ENCODE results near the gene DMD.

DMD gene

GRCh38 chrX:31130457-31131220 lies 2080.7 kb downstream of the DMD start:
- DNase-seq: no peak

DNA sequence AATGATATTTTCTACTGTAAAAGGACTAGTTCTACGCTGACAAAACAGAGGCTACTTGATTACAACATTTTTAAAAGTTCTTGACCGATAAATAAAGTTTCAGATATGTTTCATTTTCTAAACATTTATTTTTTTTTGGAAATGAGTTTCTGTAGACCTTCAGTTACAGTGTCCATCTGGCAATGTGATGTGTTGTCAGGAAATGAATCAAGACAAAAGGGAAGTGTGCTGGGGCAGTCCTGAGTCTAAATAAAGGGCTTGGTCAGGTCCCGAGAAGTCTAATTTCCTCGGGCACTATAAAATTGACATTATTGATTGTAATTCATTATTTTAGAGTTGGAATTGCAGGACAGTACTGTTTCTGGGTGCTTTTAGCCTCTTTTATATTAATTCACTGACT lies 2082.5 kb downstream of the DMD start:
- DNase-seq: no peak

DNA sequence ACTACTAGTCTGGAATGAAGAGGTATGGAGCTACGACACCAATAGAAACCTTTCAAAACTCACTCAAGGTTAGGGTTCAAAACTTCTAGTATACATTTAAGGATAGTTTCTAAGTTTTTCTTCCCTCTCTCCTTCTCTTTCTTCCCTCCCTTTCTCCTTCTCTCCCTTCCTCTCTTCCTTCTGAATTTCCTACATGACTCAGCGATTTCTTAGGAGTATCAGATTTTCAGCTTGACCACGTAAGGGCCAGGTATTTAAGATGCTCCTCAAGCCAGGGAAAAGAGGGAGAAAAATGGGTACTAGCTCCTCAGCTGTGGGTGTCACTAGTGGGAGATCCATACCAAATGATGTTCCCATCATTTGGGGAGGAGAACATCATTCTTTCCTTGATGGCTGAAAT lies 2083.6 kb downstream of the DMD start:
- DNase-seq: no peak

DNA sequence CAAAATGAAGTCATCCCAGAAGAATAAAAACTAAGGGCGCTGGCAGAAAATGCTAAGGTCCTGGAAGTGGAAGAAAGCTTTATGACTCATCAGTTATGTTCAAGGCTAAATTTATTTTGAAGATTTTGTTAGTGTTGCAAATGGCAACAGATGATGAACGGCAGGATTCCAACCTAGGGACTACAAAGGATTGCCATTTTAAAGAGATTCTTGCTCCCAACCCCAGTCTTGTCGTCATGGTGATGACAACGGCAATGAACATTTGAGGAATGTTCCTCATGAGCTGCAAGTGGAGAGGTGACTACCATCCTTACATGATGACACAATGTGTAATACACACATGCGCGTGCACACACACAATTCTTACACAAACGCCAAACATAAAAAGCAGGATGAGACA lies 2085.1 kb downstream of the DMD start:
- DNase-seq: no peak

- DNase-seq: no peak
These were observed 2086.8 kb downstream of the DMD start for GRCh38 chrX:31124536-31124935.

GRCh38 chrX:31123335-31123734 lies 2088.0 kb downstream of the DMD start:
- no peak for DNase-seq

- DNase-seq: no peak
These were observed 2094.1 kb downstream of the DMD start for GRCh38 chrX:31117266-31117665.

DNA sequence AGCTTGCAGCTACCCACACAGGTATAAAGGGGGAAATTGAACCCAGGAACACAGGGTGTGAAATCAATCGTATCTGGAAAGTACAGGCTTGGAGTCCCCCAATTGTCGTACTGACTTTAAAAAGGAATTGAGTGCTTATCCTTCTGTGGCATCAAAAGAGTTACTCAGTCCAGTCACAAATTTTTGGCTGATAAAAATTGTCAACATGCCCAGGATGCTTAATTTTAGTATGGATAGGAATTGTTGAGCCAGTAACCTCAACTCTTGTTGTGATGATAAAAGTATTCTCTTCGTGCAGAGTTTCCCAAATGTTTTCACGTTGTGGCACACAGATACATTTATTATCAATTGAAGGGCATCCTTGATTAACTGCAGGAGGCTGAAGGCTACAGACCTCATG lies 2096.0 kb downstream of the DMD start:
- DNase-seq: no peak

- DNase-seq: no peak
These were observed 2096.5 kb downstream of the DMD start for GRCh38 chrX:31114858-31115257.

- DNase-seq: no peak
These were observed 2098.9 kb downstream of the DMD start for GRCh38 chrX:31112226-31112999.

DNA sequence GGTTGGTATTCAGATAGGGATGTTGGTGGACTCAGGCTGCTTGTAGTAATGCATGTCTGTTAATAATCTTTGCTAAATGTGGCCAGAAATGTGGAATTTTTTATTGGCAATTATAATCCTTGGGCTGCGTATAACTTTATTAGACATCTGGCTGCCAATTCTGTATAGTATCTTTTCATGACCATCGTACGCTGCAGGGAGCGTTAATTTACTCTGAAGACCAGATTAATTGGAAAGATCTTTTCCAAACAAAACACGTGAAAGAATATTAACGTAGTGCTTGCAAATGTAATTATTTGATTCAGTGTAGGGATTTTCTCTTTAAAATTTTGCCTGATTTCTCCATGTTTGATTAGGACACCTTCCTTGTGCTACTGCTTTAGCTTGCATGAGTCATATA lies 2100.7 kb downstream of the DMD start:
- DNase-seq: no peak

DNA sequence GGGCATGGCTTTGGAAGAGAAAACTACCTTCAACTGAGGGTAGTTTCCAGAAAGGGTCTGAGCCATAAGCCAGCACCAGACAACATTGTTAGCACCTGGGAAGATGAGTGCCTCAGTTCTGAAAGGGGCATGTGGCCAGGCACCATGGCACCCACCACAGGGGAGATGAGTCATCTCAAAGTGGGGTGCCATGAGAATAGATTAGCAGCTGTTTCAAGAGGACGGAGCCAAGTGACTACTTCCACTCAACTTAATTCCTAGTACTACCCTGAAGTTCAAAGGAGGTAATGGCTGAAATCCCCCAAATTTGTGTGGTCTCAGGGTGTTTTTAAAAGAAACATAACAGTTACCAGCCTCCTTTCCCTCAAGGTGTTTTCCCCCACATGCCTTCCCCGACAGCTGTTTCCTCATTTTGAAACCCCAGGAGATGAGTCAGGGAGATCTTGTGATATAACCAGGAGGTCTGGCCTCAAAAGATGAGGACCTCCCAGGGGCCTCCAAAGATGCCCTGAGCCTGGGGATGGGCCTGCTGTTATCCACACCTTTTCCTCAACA lies 2111.7 kb downstream of the DMD start:
- no peak for DNase-seq

DNA sequence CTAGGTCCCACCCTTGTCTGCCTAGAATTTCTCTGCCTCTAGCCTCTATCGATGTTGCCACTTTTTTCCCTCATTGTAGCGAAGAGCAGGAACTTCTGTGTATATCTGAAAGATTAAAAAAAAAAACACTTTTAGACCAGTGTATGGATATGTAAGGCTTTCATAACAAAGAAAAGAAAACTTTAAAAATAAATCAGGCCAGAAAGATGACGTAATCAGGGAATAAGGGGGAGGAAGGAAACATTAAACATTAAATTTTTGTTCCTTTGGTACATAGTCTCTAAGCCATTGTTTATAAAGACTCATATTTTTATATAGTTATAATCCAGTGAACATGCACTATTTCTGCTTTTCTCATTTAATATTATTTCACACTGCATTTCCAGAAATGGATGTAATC lies 2113.3 kb downstream of the DMD start:
- no peak for DNase-seq

DNA sequence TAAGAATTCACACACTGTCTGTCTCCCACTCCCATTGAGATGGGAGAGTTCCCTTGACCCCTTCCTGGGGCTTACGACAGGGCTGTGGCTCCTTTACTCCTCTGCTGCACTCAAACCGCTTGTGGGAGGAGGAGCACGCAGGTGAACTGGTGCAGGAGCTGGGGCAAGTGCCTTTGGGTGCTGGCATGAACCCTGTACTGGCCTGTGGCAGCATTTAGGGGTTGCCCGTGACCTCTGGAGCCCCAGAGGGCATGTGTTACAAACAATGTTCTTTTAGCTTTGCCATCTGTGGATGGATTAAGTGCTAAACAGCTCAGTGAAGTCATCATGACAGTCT lies 2117.7 kb downstream of the DMD start:
- DNase-seq: no peak

DNA sequence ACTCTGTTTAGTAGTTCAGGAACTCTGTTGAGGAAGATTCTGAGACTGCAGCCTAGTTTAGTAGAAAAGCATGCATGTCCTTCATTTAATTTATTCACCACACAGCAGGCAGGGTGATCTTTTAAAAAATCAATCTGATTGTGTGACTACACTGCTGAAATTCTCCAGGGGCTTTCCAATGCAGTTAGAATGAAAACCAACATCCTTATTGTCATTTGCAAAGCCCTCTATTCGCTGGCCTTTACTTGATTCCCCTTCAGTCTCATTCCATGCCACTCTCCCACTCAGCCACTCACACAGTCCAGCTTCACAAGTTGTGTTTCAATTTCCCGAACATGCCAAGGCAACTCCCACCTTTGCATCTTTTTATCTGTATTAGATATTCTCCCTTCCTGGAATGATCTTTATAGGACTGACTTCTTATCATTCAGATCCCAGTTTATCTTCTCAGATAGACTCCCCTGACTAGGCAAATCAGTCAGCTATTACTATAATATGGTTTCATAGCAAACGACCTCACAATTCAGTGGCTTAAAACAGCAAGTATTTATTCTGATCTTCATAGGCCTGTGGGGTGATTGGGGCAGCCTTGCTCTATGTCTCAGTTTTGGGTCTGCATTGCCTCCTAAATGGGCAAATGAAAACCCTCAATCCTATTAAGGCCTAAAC lies 2118.2 kb downstream of the DMD start:
- DNase-seq: no peak

GRCh38 chrX:31092476-31092875 lies 2118.9 kb downstream of the DMD start:
- DNase-seq: no peak

GRCh38 chrX:31091819-31092218 lies 2119.5 kb downstream of the DMD start:
- DNase-seq: no peak

DNA sequence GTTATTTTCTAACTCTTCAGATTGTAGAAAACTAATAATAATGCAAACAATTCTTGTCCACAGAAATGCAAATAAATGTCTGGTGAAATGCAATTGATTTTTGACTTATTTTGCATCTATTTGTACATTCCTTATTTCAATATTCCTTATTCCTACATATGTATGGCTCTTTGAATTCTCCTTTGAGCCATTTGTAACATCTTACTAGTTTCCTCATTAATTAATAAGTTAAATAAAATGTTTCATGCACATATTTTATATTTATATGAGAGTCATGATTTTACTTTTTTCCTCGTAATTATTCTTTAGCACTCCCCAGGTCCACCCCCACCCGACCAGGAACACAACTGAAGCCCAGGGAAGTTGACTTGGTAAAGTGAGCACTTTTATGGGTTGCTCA lies 2136.8 kb downstream of the DMD start:
- DNase-seq: no peak

DNA sequence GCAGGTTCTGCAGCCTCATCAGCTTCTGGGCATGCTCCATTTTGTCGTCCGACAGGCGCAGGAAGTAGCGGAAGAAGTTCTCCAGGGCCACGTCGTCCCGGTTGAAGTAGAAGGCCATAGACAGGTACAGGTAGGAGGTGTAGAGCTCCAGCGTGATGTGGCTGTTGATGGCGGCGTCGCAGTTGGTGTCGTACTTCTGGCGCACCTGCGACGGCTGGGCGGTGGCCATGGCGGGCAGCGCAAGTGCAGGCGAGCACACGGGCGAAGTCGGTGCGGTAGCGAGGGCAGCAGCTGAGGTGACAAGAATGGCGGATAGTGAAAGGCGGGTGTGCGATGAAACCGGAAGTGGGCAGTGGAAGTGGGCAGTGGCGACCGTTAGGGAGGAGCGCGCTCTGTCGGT lies 2139.6 kb downstream of the DMD start, which contains the start of gene FTHL17:
TSS of gene FTHL17 (minus strand) at position 317 of the 400 bp plus-strand sequence. CDS start at position 229, 88 bp downstream.
- DNase-seq: no peak

- no peak for DNase-seq
These were observed 2140.1 kb downstream of the DMD start for GRCh38 chrX:31071262-31071661.

DNA sequence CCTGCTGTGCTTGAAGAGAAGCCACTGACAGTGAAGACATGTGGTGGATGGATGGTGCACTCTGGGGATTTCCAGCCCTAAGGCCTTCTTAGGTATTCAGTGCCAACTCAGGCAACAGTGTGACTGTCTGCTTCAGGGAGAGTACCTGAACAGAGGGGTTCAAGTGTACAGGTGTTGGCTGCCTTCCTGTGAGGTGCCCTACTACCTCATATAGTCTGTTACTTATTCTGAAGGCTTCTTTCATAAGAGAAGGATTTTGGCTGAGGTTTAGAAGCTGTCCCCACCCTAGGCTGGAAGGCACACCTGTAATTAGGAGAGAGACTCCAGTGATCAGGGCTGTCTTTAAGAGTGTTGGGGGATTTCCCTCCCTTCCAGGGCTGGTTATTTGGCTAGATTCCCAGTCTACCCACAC lies 2141.3 kb downstream of the DMD start:
- DNase-seq: no peak

Measured in NCI-H526 (cell line).